CD4-positive, alpha-beta memory T cell (primary cell): ENCODE measurements around the gene ATP5PB. TPM values are rescaled to one million over a fixed set of nuclear protein-coding genes. Genes with fewer than 3 reads are reported as not detected.
A peak's percentile ranks its signal among the peaks of the same experiment; 100 is the strongest.

Experiments
- CTCF ChIA-PET: fragments of 350-600 bp; sonication (Branson Sonifier 250); formaldehyde crosslinking; loops from one replicate; lab custom pipeline; 2021; ENCODE audit warnings: inconsistent platforms; ENCODE audit not compliant: partially characterized antibody; lab: Charles Lee
- POLR2A ChIA-PET: fragments of 350-600 bp; sonication (Branson Sonifier 250); formaldehyde crosslinking; loops from one replicate; lab custom pipeline; 2021; ENCODE audit not compliant: partially characterized antibody; lab: Charles Lee
- DNase-seq, 5 donors: peaks; one replicate each; pipeline versions ENCODE4 v3.0.0 to v3.0.0-alpha.2; 2020 to 2022; ENCODE audit warnings: mixed read lengths in 1 of 5
- H3K27ac ChIP-seq: one replicate; pipeline ENCODE4 v1.7.0; 2013; ENCODE audit warnings: low read depth, low read length
- H3K27me3 ChIP-seq: 2 replicates; pipeline ENCODE4 v1.7.0; 2013; ENCODE audit warnings: mild to moderate bottlenecking, low read length, moderate library complexity; ENCODE audit not compliant: insufficient read depth
- H3K36me3 ChIP-seq: 2 replicates; pipeline ENCODE4 v1.7.0; 2013; ENCODE audit warnings: mild to moderate bottlenecking, low read length, moderate library complexity; ENCODE audit not compliant: insufficient read depth
- H3K4me1 ChIP-seq: 2 replicates; pipeline ENCODE4 v1.7.0; 2013; ENCODE audit warnings: mild to moderate bottlenecking, low read length, moderate library complexity; ENCODE audit not compliant: insufficient read depth
- H3K4me3 ChIP-seq, 2 donors: one replicate each; pipeline ENCODE4 v1.7.0; 2013; ENCODE audit warnings: low read length in 2 of 2, mild to moderate bottlenecking in 1 of 2
- H3K9me3 ChIP-seq, 2 donors: one replicate each; pipeline ENCODE4 v1.7.0; 2013; ENCODE audit warnings: low read length in 2 of 2, control low read depth in 1 of 2; ENCODE audit not compliant: control insufficient read depth in 1 of 2
- H3K27ac Mint-ChIP-seq, 7 donors: one replicate each; pipeline ENCODE4 v1.8.0; 2020 to 2021; ENCODE audit warnings: mixed read lengths in 7 of 7, mild to moderate bottlenecking in 6 of 7, inconsistent platforms in 3 of 7, moderate library complexity in 3 of 7
- H3K27me3 Mint-ChIP-seq, 2 donors: one replicate each; pipeline ENCODE4 v1.8.0; 2020 to 2021; ENCODE audit warnings: mixed read lengths in 2 of 2
- H3K36me3 Mint-ChIP-seq, 2 donors: one replicate each; pipeline ENCODE4 v1.8.0; 2020 to 2021; ENCODE audit warnings: mixed read lengths in 2 of 2, inconsistent platforms in 1 of 2, mild to moderate bottlenecking in 1 of 2
- H3K4me1 Mint-ChIP-seq, 4 donors: one replicate each; pipeline ENCODE4 v1.8.0; 2020 to 2021; ENCODE audit warnings: mixed read lengths in 4 of 4, mild to moderate bottlenecking in 1 of 4
- H3K4me3 Mint-ChIP-seq, 8 donors: one replicate each; pipeline ENCODE4 v1.8.0; 2020 to 2021; ENCODE audit warnings: mixed read lengths in 8 of 8, mild to moderate bottlenecking in 7 of 8, moderate library complexity in 6 of 8, inconsistent platforms in 3 of 8
- H3K9me3 Mint-ChIP-seq, 8 donors: one replicate each; pipeline ENCODE4 v1.8.0; 2020 to 2021; ENCODE audit warnings: mixed read lengths in 8 of 8, mild to moderate bottlenecking in 5 of 8, inconsistent platforms in 3 of 8, moderate library complexity in 1 of 8
- intact Hi-C: fragments of 100-400 bp; cut with micrococcal nuclease; formaldehyde crosslinking; loops from one replicate; pipeline ENCODE4 v1.15.1; 2023
- polyA plus RNA-seq, 2 donors: library from polyadenylated mRNA; unstranded; fragments of 300-500 nt; fragmentation: Illumina TruSeq; gene quantifications; one replicate each; pipeline ENCODE4 v1.2.3, GENCODE V29; 2021
- total RNA-seq, 2 experiments: library from RNA; stranded (reverse); gene quantifications; one replicate each; pipeline ENCODE4 v1.2.3, GENCODE V29; 2021

ATP5PB gene
- total and polyA plus RNA-seq, 4 experiments from 2014 or later, result 103 to 655 (median 299) TPM

DNA sequence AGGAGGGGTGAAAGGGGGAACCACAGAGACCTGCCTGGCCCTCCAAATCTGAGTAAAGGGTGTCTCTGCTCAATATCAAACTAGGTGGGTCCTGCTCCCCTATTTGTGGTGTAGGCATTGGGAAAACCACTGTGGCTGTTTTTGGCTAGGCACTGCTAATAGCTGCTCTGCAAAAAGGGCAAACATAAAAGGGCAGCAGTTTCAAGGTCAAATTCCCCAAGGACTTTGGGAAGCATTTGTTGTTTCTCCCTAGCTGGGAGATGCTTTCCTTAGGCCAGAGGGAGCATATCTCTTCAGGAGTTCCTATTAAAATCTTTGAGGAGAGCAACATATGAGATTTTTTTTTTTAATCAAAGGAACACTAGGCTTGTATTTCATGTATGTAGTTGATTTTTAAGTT, 26.9 kb downstream of the ATP5PB start:
- Mint-ChIP-seq H3K36me3 (peaks cover 18 to 20% of the 10 kb centered on the region in 2 donors), H3K9me3 (peaks cover 0 to 4% (median 0%) of the 10 kb centered on the region in 8 donors), H3K4me1 (peaks cover 42 to 66% (median 54%) of the 10 kb centered on the region in 4 donors), H3K27me3 (no peaks in the 10 kb centered on the region), H3K4me3 (peak overlapping the region; percentile 74 to 96 (median 90)), H3K27ac (peak overlapping the region; percentile 85 to 96 (median 92))
- Histone ChIP-seq H3K36me3 (no peaks in the 10 kb centered on the region), H3K9me3 (no peaks in the 10 kb centered on the region), H3K4me3 (peak overlapping the region; percentile 1 to 48), H3K4me1 (peaks cover 81% of the 10 kb centered on the region), H3K27ac (peak overlapping the region; percentile 55), H3K27me3 (no peaks in the 10 kb centered on the region)
- ChIA-PET POLR2A (interaction anchor here (0.6 to 9.9 kb wide), 17 partner anchors 11 to 284 kb away, joined by 3 to 170 read pairs (median 9); partner anchors contain the start of genes ADORA3, ATP5PB, RAP1A and TMIGD3), CTCF (interaction anchor here (0.8 to 10.6 kb wide), 9 partner anchors 12 to 271 kb away, joined by 3 to 116 read pairs (median 4); partner anchors contain the start of genes ADORA3, ATP5PB, TMIGD3 and WDR77)
- no peak for DNase-seq
- intact Hi-C loops, result no loop called here

DNA sequence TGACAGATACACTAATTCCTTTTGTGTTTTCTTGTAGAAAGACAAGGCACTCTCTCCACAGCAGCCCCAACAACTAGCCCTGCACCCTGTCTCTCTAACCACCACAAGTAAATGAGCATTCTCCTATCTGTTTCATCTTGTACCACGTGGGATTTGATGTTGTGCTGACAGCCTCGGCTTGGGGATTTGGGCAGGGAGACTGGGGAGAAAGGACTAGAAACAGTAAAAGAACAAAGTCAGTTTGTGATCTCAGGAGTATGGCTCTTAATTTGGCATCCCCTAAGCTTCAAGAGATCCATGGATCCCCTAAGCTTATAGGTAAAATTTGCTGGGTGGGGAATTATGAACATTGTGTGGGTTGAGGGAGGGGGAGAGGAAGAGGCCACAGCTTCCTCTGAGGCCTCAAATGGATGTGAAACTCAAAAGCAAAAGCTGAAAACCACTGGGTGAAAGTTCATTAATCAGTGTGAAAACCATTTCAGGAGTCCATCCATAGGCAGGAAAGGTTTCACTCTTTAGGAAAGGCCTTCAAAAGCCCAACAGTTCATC, 27.6 kb downstream of the ATP5PB start:
- Mint-ChIP-seq H3K4me3 (peak overlapping the region; percentile 74 to 96 (median 90)), H3K9me3 (peaks cover 0 to 2% (median 0%) of the 10 kb centered on the region in 8 donors), H3K27me3 (no peaks in the 10 kb centered on the region), H3K36me3 (peaks cover 18 to 20% of the 10 kb centered on the region in 2 donors), H3K27ac (peak overlapping the region; percentile 85 to 96 (median 92)), H3K4me1 (peaks cover 47 to 71% (median 60%) of the 10 kb centered on the region in 4 donors)
- Histone ChIP-seq H3K4me1 (peaks cover 75% of the 10 kb centered on the region), H3K27ac (peak overlapping the region; percentile 55), H3K9me3 (no peaks in the 10 kb centered on the region), H3K36me3 (no peaks in the 10 kb centered on the region), H3K4me3 (peak overlapping the region; percentile 1 to 48), H3K27me3 (no peaks in the 10 kb centered on the region)
- POLR2A ChIA-PET, result interaction anchor here (0.6 to 9.9 kb wide), 22 partner anchors 11 to 285 kb away, joined by 3 to 170 read pairs (median 6); partner anchors contain the start of genes ADORA3, ATP5PB, INKA2 and RAP1A
- DNase-seq, result peak; percentile 67 to 77 (median 75)
- CTCF ChIA-PET, result interaction anchor here (0.8 to 10.6 kb wide), 12 partner anchors 9 to 274 kb away, joined by 3 to 116 read pairs (median 3); partner anchors contain the start of genes ADORA3, ATP5PB, TMIGD3 and WDR77
- intact Hi-C loops, result no loop called here

DNA sequence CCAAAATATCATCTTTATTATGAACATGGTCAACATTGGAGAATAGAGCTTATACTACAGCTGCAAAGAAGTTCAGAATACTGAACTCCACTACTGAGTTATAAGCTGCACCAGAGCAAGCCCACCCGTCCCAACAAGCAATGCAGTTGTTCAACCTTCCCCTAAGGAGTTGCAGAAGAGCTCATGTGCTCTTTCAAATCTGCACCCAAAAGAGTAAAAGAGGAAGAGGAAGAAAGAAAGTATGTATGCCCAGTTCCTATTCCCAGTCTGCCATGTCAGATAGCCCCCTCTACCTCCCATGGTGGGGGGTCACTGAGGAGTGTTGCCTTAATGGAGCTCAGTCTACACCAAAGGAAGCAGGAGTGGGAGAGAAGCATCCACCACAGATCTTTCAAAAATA, 31.4 kb downstream of the ATP5PB start:
- intact Hi-C loops, result loop anchor here (1.0 to 5.0 kb wide), 4 partner anchors 232 to 887 kb away; no protein-coding TSS in a partner anchor
- no peaks in the 10 kb centered on the region for H3K9me3 ChIP-seq
- no peak overlapping the region for H3K4me3 Mint-ChIP-seq
- no peak for DNase-seq
- no peaks in the 10 kb centered on the region for H3K36me3 ChIP-seq
- peak overlapping the region in 2 of 7 donors; percentile 52 to 58 for H3K27ac Mint-ChIP-seq
- ChIA-PET POLR2A (interaction anchor here (0.8 to 2.8 kb wide), 3 partner anchors 9 to 274 kb away, joined by 3 to 11 read pairs (median 8); no protein-coding TSS in a partner anchor), CTCF (interaction anchor here (0.8 to 10.6 kb wide), 8 partner anchors 9 to 274 kb away, joined by 3 to 116 read pairs (median 6); partner anchors contain the start of gene WDR77)
- peaks cover 0 to 2% (median 0%) of the 10 kb centered on the region in 8 donors for H3K9me3 Mint-ChIP-seq
- H3K4me3 ChIP-seq, result no peak overlapping the region
- peaks cover 13 to 15% of the 10 kb centered on the region in 2 donors for H3K36me3 Mint-ChIP-seq
- no peak overlapping the region for H3K27ac ChIP-seq
- no peaks in the 10 kb centered on the region for H3K27me3 ChIP-seq
- H3K4me1 ChIP-seq, result peaks cover 38% of the 10 kb centered on the region
- H3K4me1 Mint-ChIP-seq, result peaks cover 38 to 63% (median 52%) of the 10 kb centered on the region in 4 donors
- H3K27me3 Mint-ChIP-seq, result no peaks in the 10 kb centered on the region

DNA sequence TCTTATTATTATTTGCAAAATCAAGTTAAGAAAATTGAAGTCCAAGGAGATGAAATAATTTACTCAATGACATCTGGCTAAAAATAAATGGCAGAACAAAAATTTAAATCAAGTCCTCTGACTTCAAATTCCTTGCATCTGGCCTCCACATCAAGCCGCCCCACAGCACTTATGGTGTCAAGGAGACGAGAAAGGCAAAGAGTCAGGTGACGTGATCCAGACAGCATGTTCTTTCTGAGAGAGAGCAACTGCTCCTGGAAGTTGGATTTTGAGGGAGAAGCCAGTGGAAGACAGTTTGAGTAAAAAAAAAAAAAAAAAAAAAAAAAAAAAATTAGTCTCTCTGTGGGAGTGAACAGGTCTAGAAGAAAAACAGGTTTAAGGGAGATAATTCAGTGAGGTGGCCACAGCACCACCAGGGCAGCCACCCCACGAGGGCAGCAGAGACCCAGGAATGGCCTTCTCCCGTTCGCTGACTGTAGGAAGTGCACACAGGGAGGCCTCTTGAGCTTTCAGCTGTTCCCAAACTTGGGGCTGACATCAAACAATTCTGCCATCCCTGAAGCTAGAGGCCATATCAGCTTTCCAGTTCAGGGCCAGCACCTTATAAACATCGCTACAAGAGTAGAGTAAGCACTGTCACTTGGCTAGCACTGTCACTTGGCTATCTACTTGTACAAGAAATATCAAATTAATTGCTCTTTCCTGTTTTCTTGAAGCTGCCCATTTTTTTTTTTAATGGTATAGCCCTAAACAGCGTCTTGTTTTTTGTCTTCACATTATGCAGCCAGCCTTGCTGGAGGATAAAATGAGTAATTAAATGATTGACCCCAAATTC, 32.3 kb downstream of the ATP5PB start:
- Mint-ChIP-seq H3K27ac (peak overlapping the region in 3 of 7 donors; percentile 11 to 80 (median 47)), H3K36me3 (peaks cover 12 to 13% of the 10 kb centered on the region in 2 donors), H3K4me1 (peaks cover 31 to 55% (median 44%) of the 10 kb centered on the region in 4 donors), H3K9me3 (peaks cover 0 to 2% (median 0%) of the 10 kb centered on the region in 8 donors), H3K4me3 (no peak overlapping the region), H3K27me3 (no peaks in the 10 kb centered on the region)
- Histone ChIP-seq H3K9me3 (no peaks in the 10 kb centered on the region), H3K4me1 (peaks cover 29% of the 10 kb centered on the region), H3K27ac (no peak overlapping the region), H3K36me3 (no peaks in the 10 kb centered on the region), H3K4me3 (no peak overlapping the region), H3K27me3 (no peaks in the 10 kb centered on the region)
- DNase-seq, result peak in 4 of 5 donors; percentile 41 to 54 (median 52)
- ChIA-PET CTCF (interaction anchor here (0.6 to 3.1 kb wide), 30 partner anchors 8 to 348 kb away, joined by 3 to 42 read pairs (median 4); no protein-coding TSS in a partner anchor), POLR2A (interaction anchor here (0.6 to 2.8 kb wide), 6 partner anchors 10 to 287 kb away, joined by 3 to 11 read pairs (median 8); no protein-coding TSS in a partner anchor)
- intact Hi-C loops, result loop anchor here (1.0 to 5.0 kb wide), 4 partner anchors 231 to 886 kb away; no protein-coding TSS in a partner anchor

DNA sequence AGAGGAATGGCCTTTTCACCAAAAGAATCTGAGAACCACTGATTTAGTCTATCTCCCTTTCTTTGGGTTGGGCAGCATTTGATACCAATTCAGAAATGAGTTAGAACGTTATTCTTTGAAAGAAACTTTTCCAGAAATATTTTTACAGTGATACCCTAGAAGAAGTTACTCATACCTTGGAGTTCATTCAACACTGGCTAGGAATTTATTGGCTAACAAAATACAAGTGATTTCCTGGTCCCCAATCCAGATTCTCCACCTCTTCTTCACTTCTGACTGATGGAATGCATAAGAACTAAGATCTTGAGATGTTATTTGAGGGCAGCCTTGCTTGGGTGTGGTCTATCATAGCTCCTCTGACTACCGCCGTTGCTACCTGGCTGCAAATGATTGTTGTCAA, 33.9 kb downstream of the ATP5PB start:
- H3K27ac Mint-ChIP-seq, result peak overlapping the region in 2 of 7 donors; percentile 13 to 51
- no peak for DNase-seq
- intact Hi-C loops, result loop anchor here (5.0 kb wide), 2 partner anchors 229 to 884 kb away; no protein-coding TSS in a partner anchor
- no peaks in the 10 kb centered on the region for H3K9me3 Mint-ChIP-seq
- no peaks in the 10 kb centered on the region for H3K27me3 Mint-ChIP-seq
- H3K4me1 Mint-ChIP-seq, result peaks cover 17 to 39% (median 30%) of the 10 kb centered on the region in 4 donors
- Histone ChIP-seq H3K9me3 (no peaks in the 10 kb centered on the region), H3K36me3 (no peaks in the 10 kb centered on the region), H3K4me3 (no peak overlapping the region), H3K4me1 (peaks cover 13% of the 10 kb centered on the region), H3K27me3 (no peaks in the 10 kb centered on the region), H3K27ac (no peak overlapping the region)
- POLR2A ChIA-PET, result no interaction called here
- CTCF ChIA-PET, result interaction anchor here (1.4 to 3.1 kb wide), 3 partner anchors 14 to 25 kb away, joined by 8 to 42 read pairs (median 28); no protein-coding TSS in a partner anchor
- H3K4me3 Mint-ChIP-seq, result no peak overlapping the region
- H3K36me3 Mint-ChIP-seq, result peaks cover 3 to 4% of the 10 kb centered on the region in 2 donors

DNA sequence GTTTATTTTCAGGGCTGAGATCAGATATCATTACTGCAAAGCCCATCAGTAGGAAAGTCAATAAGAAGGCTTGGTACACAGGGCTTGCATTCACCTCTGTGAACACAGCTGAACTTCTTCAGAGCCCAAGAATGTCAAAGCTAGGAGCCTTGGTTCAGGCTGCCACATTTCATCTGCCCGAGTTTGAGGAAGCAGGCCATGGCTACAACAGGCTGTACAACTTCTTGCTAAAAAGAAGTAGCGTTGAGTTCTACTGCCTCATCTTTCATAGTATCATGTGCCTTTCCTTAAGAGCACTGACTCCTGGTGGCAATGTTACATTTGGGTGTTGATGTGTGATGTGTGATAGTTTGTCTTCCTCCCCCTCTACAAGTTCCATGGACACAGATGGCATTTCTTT, 34.6 kb downstream of the ATP5PB start:
- ChIA-PET CTCF (interaction anchor here (3.1 to 4.7 kb wide), 2 partner anchors 13 to 24 kb away, joined by 17 to 28 read pairs; no protein-coding TSS in a partner anchor), POLR2A (no interaction called here)
- no peaks in the 10 kb centered on the region for H3K27me3 ChIP-seq
- H3K27ac ChIP-seq, result no peak overlapping the region
- no peaks in the 10 kb centered on the region for H3K9me3 ChIP-seq
- H3K4me3 ChIP-seq, result no peak overlapping the region
- no peak overlapping the region for H3K27ac Mint-ChIP-seq
- no peak for DNase-seq
- peaks cover 12 to 32% (median 24%) of the 10 kb centered on the region in 4 donors for H3K4me1 Mint-ChIP-seq
- H3K4me3 Mint-ChIP-seq, result no peak overlapping the region
- H3K36me3 ChIP-seq, result no peaks in the 10 kb centered on the region
- no peaks in the 10 kb centered on the region for H3K9me3 Mint-ChIP-seq
- H3K27me3 Mint-ChIP-seq, result no peaks in the 10 kb centered on the region
- intact Hi-C loops, result loop anchor here (5.0 kb wide), 2 partner anchors 228 to 883 kb away; no protein-coding TSS in a partner anchor
- peaks cover 6% of the 10 kb centered on the region for H3K4me1 ChIP-seq
- H3K36me3 Mint-ChIP-seq, result no peaks in the 10 kb centered on the region
